Neural cell (in vitro differentiated cells): ENCODE measurements around the gene RALB. TPM values are rescaled to one million over a fixed set of nuclear protein-coding genes. Genes with fewer than 3 reads are reported as not detected.

Source experiments
- H2AFZ ChIP-seq: fragments of 200-600, 300-800 bp; sonication (generic), shearing (Covaris generic); 2 replicates; pipeline ENCODE4 v1.6.0; 2014; ENCODE audit warnings: low read depth, mild to moderate bottlenecking, antibody characterized with exemption, low read length, moderate library complexity
- H3F3A ChIP-seq: fragments of 200-600 bp; shearing (Covaris generic); 2 replicates; pipeline ENCODE4 v1.6.1; 2016; ENCODE audit warnings: mild to moderate bottlenecking, moderate library complexity, mixed read lengths, antibody characterized with exemption, low read length; ENCODE audit not compliant: insufficient read depth, poor library complexity, severe bottlenecking
- H3K27ac ChIP-seq: fragments of 200-600, 300-800 bp; sonication (generic), shearing (Covaris generic); 2 replicates; pipeline ENCODE4 v1.5.1; 2014; ENCODE audit warnings: mild to moderate bottlenecking, low read length, moderate library complexity
- H3K27me3 ChIP-seq: fragments of 300-800, 200-600 bp; sonication (generic), shearing (Covaris generic); 2 replicates; pipeline ENCODE4 v1.6.0; 2014; ENCODE audit warnings: mild to moderate bottlenecking, low read depth, low read length, moderate library complexity; ENCODE audit not compliant: insufficient read depth
- H3K36me3 ChIP-seq: fragments of 300-800, 200-600 bp; sonication (generic), shearing (Covaris generic); 2 replicates; pipeline ENCODE4 v1.5.1; 2014; ENCODE audit warnings: mild to moderate bottlenecking, antibody characterized with exemption, low read length, moderate library complexity; ENCODE audit not compliant: insufficient read depth
- H3K4me2 ChIP-seq: fragments of 300-800, 200-600 bp; sonication (generic), shearing (Covaris generic); 2 replicates; pipeline ENCODE4 v1.6.0; 2014; ENCODE audit warnings: mild to moderate bottlenecking, low read length
- H3K4me3 ChIP-seq: fragments of 300-800, 200-600 bp; sonication (generic), shearing (Covaris generic); 2 replicates; pipeline ENCODE4 v1.5.1; 2014; ENCODE audit warnings: mild to moderate bottlenecking, low read length, moderate library complexity
- H3K79me2 ChIP-seq: fragments of 200-600 bp; shearing (Covaris generic); replicated peaks from 2 replicates; pipeline ENCODE4 v1.6.0; 2014; ENCODE audit warnings: mild to moderate bottlenecking, low read length, moderate library complexity; ENCODE audit not compliant: insufficient read depth
- H3K9ac ChIP-seq: fragments of 300-800, 200-600 bp; sonication (generic), shearing (Covaris generic); 2 replicates; pipeline ENCODE4 v1.6.1; 2016; ENCODE audit warnings: mild to moderate bottlenecking, low read length, mixed read lengths
- H3K9me2 ChIP-seq: fragments of 200-600 bp; shearing (Covaris generic); 2 replicates; pipeline ENCODE4 v1.6.1; 2016; ENCODE audit warnings: mild to moderate bottlenecking, low read length, mixed read lengths; ENCODE audit not compliant: insufficient read depth
- H3K9me3 ChIP-seq: fragments of 200-600, 300-800 bp; sonication (generic), shearing (Covaris generic); 2 replicates; pipeline ENCODE4 v1.6.1; 2016; ENCODE audit warnings: mild to moderate bottlenecking, mixed run types, low read length, moderate library complexity, mixed read lengths
- H4K20me1 ChIP-seq: fragments of 200-600 bp; shearing (Covaris generic); 2 replicates; pipeline ENCODE4 v1.6.1; 2016; ENCODE audit warnings: mild to moderate bottlenecking, mixed run types; ENCODE audit not compliant: insufficient read depth
- EP300 ChIP-seq: fragments of 450-650 bp; conservative IDR thresholded peaks from 2 replicates; pipeline ENCODE4 v1.6.1; 2014; ENCODE audit warnings: antibody characterized with exemption, mild to moderate bottlenecking, moderate library complexity; ENCODE audit not compliant: poor library complexity, severe bottlenecking
- EZH2 ChIP-seq: fragments of 200-600, 300-800 bp; shearing (Covaris generic), sonication (generic); IDR thresholded peaks from 2 replicates; pipeline ENCODE4 v1.6.1; 2014; ENCODE audit warnings: antibody characterized with exemption, low read length, borderline replicate concordance, mild to moderate bottlenecking; ENCODE audit not compliant: insufficient read depth, poor library complexity, severe bottlenecking
- MXI1 ChIP-seq: fragments of 450-650 bp; conservative IDR thresholded peaks from 2 replicates; pipeline ENCODE4 v1.6.1; 2014; ENCODE audit warnings: antibody characterized with exemption, mild to moderate bottlenecking; ENCODE audit not compliant: poor library complexity, severe bottlenecking
- POLR2AphosphoS5 ChIP-seq: IDR thresholded peaks from 2 replicates; pipeline ENCODE4 v1.6.1; 2012
- RAD21 ChIP-seq: fragments of 450-650 bp; conservative IDR thresholded peaks from 2 replicates; pipeline ENCODE4 v1.6.1; 2014; ENCODE audit warnings: antibody characterized with exemption, mild to moderate bottlenecking, moderate library complexity
- SMC3 ChIP-seq: fragments of 450-650 bp; conservative IDR thresholded peaks from 2 replicates; pipeline ENCODE4 v1.6.1; 2014; ENCODE audit warnings: antibody characterized with exemption, mild to moderate bottlenecking, moderate library complexity; ENCODE audit not compliant: poor library complexity
- TAF1 ChIP-seq: IDR thresholded peaks from 2 replicates; pipeline ENCODE4 v1.6.1; 2012; ENCODE audit warnings: low read depth
- polyA plus RNA-seq: library from polyadenylated mRNA; depleted of rRNA; stranded (reverse); fragments of >200 nt; gene quantifications from 2 replicates; pipeline ENCODE4 v1.2.3, GENCODE V29; 2014
- TF ChIP-seq, protein P1 (sequence below): IDR thresholded peaks from 2 replicates; pipeline ENCODE4 v1.6.1; 2012; ENCODE audit warnings: borderline replicate concordance
- TF ChIP-seq, protein P2 (sequence below): fragments of 450-650 bp; IDR thresholded peaks from 2 replicates; pipeline ENCODE4 v1.5.1; 2014; ENCODE audit warnings: antibody characterized with exemption, mild to moderate bottlenecking, moderate library complexity; ENCODE audit not compliant: poor library complexity, severe bottlenecking

RALB gene
- polyA plus RNA-seq, 1 donor from 2014 or later, result 50.6 TPM

DNA sequence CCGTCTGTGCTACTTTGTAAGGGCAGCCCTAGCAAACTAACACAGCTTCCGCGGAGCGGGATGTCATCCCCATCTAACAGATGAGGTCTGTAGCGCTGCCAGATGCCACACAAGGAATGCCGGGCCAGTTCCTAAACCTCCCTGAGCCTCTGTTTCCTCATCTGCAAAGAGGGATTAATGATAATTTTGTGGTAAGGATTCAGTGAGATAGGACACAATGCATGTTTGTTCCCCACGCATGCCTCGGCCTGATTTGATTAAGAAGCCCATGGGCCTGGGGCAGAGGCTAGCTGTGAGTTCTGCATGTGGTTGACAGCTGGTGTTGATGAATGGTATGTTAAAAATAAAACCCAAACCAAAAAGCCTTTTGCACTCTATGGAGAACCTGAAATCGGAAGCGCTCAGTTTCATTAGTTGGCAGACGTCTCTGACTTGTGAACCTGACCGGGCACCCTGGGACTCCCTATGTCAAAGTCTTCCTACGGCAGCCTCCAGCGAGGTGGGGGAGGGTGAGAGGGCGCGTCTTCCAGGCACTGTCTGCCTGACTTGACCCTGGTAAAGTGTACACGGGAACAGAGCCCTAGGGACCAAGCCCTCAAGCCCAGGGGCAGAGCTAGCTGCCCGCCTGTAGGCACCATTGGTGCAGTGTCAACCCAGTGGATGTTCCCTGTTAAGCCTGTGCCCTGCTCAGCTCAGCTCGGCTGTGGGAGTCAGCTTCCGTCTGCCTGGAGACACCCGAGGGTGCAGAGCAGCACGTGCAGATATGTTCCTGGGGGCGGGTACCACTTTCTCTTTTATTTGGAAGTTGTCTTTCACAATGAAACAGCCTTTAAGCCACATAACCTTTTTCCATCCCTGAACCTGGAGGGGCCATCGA, 78.5 kb downstream of the RALB start:
- Histone ChIP-seq H3K4me3 (no peak overlapping the region), H4K20me1 (no peaks in the 10 kb centered on the region), H2AFZ (no peak overlapping the region), H3K4me2 (no peak overlapping the region), H3K36me3 (no peaks in the 10 kb centered on the region), H3K79me2 (no peaks in the 10 kb centered on the region), H3K9me2 (no peaks in the 10 kb centered on the region), H3K27me3 (no peaks in the 10 kb centered on the region), H3K9me3 (no peaks in the 10 kb centered on the region), H3K9ac (no peak overlapping the region), H3F3A (no peaks in the 10 kb centered on the region), H3K27ac (no peak overlapping the region)
- TF ChIP-seq RAD21, result no peak
- TF ChIP-seq, protein P1, sequence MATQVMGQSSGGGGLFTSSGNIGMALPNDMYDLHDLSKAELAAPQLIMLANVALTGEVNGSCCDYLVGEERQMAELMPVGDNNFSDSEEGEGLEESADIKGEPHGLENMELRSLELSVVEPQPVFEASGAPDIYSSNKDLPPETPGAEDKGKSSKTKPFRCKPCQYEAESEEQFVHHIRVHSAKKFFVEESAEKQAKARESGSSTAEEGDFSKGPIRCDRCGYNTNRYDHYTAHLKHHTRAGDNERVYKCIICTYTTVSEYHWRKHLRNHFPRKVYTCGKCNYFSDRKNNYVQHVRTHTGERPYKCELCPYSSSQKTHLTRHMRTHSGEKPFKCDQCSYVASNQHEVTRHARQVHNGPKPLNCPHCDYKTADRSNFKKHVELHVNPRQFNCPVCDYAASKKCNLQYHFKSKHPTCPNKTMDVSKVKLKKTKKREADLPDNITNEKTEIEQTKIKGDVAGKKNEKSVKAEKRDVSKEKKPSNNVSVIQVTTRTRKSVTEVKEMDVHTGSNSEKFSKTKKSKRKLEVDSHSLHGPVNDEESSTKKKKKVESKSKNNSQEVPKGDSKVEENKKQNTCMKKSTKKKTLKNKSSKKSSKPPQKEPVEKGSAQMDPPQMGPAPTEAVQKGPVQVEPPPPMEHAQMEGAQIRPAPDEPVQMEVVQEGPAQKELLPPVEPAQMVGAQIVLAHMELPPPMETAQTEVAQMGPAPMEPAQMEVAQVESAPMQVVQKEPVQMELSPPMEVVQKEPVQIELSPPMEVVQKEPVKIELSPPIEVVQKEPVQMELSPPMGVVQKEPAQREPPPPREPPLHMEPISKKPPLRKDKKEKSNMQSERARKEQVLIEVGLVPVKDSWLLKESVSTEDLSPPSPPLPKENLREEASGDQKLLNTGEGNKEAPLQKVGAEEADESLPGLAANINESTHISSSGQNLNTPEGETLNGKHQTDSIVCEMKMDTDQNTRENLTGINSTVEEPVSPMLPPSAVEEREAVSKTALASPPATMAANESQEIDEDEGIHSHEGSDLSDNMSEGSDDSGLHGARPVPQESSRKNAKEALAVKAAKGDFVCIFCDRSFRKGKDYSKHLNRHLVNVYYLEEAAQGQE, result no peak
- no peak for TF ChIP-seq SMC3
- TF ChIP-seq POLR2AphosphoS5, result no peak
- TF ChIP-seq EZH2, result no peak
- no peak for TF ChIP-seq EP300
- no peak for TF ChIP-seq MXI1
- TF ChIP-seq, protein P2, sequence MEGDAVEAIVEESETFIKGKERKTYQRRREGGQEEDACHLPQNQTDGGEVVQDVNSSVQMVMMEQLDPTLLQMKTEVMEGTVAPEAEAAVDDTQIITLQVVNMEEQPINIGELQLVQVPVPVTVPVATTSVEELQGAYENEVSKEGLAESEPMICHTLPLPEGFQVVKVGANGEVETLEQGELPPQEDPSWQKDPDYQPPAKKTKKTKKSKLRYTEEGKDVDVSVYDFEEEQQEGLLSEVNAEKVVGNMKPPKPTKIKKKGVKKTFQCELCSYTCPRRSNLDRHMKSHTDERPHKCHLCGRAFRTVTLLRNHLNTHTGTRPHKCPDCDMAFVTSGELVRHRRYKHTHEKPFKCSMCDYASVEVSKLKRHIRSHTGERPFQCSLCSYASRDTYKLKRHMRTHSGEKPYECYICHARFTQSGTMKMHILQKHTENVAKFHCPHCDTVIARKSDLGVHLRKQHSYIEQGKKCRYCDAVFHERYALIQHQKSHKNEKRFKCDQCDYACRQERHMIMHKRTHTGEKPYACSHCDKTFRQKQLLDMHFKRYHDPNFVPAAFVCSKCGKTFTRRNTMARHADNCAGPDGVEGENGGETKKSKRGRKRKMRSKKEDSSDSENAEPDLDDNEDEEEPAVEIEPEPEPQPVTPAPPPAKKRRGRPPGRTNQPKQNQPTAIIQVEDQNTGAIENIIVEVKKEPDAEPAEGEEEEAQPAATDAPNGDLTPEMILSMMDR, result no peak
- TF ChIP-seq TAF1, result no peak

DNA sequence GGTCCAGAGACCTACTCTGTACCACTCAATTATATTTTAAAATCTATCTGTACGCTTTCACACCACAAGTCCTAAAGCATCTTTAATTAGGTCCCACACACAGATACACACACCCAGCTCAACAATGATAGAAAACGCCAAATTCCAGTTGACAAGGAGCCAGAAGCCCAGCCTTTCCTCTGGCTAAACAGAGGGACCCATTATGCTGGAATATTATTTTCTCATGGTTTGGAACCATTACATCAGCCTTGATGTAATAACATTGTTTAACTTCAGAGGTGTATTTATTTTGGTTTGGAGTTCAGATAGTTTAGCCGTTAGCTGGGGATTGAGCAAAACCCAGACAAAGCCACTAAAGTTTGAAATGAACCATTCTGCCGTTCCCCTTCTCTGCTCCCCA, 79.3 kb downstream of the RALB start:
- Histone ChIP-seq H2AFZ (no peak overlapping the region), H3K79me2 (no peaks in the 10 kb centered on the region), H3K9ac (no peak overlapping the region), H3K9me3 (no peaks in the 10 kb centered on the region), H4K20me1 (no peaks in the 10 kb centered on the region), H3F3A (no peaks in the 10 kb centered on the region), H3K27ac (no peak overlapping the region), H3K9me2 (no peaks in the 10 kb centered on the region), H3K4me3 (no peak overlapping the region), H3K27me3 (no peaks in the 10 kb centered on the region), H3K4me2 (no peak overlapping the region), H3K36me3 (no peaks in the 10 kb centered on the region)
- TF ChIP-seq SMC3, result no peak
- no peak for TF ChIP-seq RAD21
- no peak for TF ChIP-seq EP300
- TF ChIP-seq, protein P2, result no peak
- TF ChIP-seq, protein P1, result no peak
